Right renal cortex interstitium (tissue), 3 donors: ENCODE measurements around the gene RAB2B. TPM values are rescaled to one million over a fixed set of nuclear protein-coding genes. Genes with fewer than 3 reads are reported as not detected.

ENCODE experiments used
- DNase-seq, 3 donors: peaks; one replicate each; pipeline ENCODE4 v3.0.0-alpha.2; 2013; ENCODE audit warnings: low read depth in 3 of 3, low spot score in 2 of 3
- polyA plus RNA-seq, 3 donors: library from polyadenylated mRNA; unstranded; fragments of 120-200 nt; gene quantifications; one replicate each; pipeline ENCODE4 v1.2.1, GENCODE V29; 2013; ENCODE audit not compliant: insufficient read length in 3 of 3

Gene RAB2B
- polyA plus RNA-seq: 10 to 100 TPM; 40.0 to 42.5 (median 42.1) TPM

- peak; percentile 97 to 99 (median 97) for DNase-seq
Measured at GRCh38 chr14:21476925-21477681, at the start of gene RAB2B, which contains the start of gene TOX4. Gene RAB2B, minus strand, starts transcription at chr14:21476959. Its CDS starts 87 bp downstream, at chr14:21476872. Gene TOX4, plus strand, starts transcription at chr14:21477195. Its CDS starts 84 bp downstream, at chr14:21477279.

- DNase-seq: peak; percentile 78 to 85 (median 83)
Measured at GRCh38 chr14:21525962-21526671, 49.4 kb upstream of the RAB2B start, which contains the start of gene SALL2. Gene SALL2, minus strand, starts transcription at chr14:21526346. Its CDS starts 219 bp downstream, at chr14:21526127.

GRCh38 chr14:21525571-21525961, 48.8 kb upstream of the RAB2B start:
- DNase-seq: no peak

- DNase-seq: no peak
Measured at GRCh38 chr14:21524575-21525490, 48.1 kb upstream of the RAB2B start.

- DNase-seq: no peak
Measured at GRCh38 chr14:21523203-21523602, 46.4 kb upstream of the RAB2B start.

GRCh38 chr14:21521501-21521900, 44.7 kb upstream of the RAB2B start:
- no peak for DNase-seq

GRCh38 chr14:21520767-21521166, 44.0 kb upstream of the RAB2B start:
- DNase-seq: no peak

GRCh38 chr14:21518725-21519124, 42.0 kb upstream of the RAB2B start:
- DNase-seq: no peak

- DNase-seq: no peak
Measured at GRCh38 chr14:21514341-21514740, 37.6 kb upstream of the RAB2B start.

GRCh38 chr14:21510735-21511657, 34.2 kb upstream of the RAB2B start, which contains the start of gene METTL3:
Gene METTL3, minus strand, starts transcription at chr14:21511340. Its CDS starts 117 bp downstream, at chr14:21511223.
- peak; percentile 97 to 98 (median 98) for DNase-seq

- DNase-seq: no peak
Measured at GRCh38 chr14:21509432-21510143, 32.8 kb upstream of the RAB2B start.

- DNase-seq: no peak
Measured at GRCh38 chr14:21506557-21506956, 29.8 kb upstream of the RAB2B start.

- DNase-seq: no peak
Measured at GRCh38 chr14:21505012-21505553, 28.3 kb upstream of the RAB2B start.

- no peak for DNase-seq
Measured at GRCh38 chr14:21503376-21503775, 26.6 kb upstream of the RAB2B start.

- no peak for DNase-seq
Measured at GRCh38 chr14:21501568-21501967, 24.8 kb upstream of the RAB2B start.

GRCh38 chr14:21498540-21499526, 22.1 kb upstream of the RAB2B start:
- DNase-seq: peak in 1 of 3 donors; percentile 50

GRCh38 chr14:21496453-21496852, 19.7 kb upstream of the RAB2B start:
- DNase-seq: no peak
